ENCODE data around the gene SPPL2C. TPM values are rescaled to one million over a fixed set of nuclear protein-coding genes. Genes with fewer than 3 reads are reported as not detected.

Gene SPPL2C
- total RNA-seq, 1 donor from 2014 or later, result not detected

DNA sequence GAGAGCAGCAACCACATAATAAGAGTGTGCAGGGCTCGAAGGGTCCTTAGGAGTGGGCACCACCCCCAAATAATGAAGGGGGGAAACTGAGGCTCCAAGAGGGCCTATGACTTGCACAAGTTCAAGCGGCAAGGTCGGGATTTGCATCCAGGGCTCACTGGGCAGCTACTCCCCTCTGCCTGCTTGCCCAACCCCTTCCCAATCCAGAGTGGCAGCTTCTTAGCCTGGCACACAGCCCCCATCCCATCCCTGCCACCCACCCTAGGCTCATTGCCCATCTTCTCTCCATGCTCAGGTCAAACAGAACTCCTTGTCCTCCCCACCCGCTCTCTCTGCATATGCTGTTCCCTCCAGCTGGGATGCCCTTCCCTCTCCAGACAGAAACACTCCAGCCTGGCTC lies 2.4 kb downstream of the SPPL2C start:
- H3K36me3 ChIP-seq, result no peaks in the 10 kb centered on the region
- intact Hi-C loops (cut with micrococcal nuclease), result no loop called here
- H3K9me3 ChIP-seq (replicated peaks), result no peaks in the 10 kb centered on the region
- peaks cover 35% of the 10 kb centered on the region for H3K27me3 ChIP-seq (ENCODE audit: low read depth)
- TF ChIP-seq, protein P1, sequence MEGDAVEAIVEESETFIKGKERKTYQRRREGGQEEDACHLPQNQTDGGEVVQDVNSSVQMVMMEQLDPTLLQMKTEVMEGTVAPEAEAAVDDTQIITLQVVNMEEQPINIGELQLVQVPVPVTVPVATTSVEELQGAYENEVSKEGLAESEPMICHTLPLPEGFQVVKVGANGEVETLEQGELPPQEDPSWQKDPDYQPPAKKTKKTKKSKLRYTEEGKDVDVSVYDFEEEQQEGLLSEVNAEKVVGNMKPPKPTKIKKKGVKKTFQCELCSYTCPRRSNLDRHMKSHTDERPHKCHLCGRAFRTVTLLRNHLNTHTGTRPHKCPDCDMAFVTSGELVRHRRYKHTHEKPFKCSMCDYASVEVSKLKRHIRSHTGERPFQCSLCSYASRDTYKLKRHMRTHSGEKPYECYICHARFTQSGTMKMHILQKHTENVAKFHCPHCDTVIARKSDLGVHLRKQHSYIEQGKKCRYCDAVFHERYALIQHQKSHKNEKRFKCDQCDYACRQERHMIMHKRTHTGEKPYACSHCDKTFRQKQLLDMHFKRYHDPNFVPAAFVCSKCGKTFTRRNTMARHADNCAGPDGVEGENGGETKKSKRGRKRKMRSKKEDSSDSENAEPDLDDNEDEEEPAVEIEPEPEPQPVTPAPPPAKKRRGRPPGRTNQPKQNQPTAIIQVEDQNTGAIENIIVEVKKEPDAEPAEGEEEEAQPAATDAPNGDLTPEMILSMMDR (IDR thresholded peaks at IDR 0.05; ENCODE audit: borderline replicate concordance), result no peak
- H3K4me1 ChIP-seq, result peaks cover 5% of the 10 kb centered on the region
- no peak overlapping the region for H3K4me3 ChIP-seq
- H3K27ac ChIP-seq (replicated peaks), result no peak overlapping the region
- no peak for DNase-seq

DNA sequence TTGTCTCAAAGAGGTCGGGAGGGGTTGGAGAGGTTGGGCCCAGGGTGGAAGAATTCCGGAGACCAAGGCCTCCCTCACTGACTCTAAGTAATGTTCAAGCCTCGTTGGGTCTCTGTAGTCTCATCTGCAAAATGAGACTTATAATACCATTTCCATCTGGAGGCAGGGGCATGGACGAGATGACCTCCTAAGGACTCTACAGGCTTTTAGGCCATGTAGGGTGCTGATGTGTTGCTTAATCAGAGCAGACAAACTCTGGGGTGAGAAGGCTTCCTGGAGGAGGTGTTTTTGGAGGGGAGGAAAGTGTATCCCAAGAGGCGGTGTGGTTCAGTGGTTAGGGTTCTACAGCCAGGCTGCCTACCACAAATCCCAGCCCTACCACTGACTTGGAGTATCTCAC lies 3.1 kb downstream of the SPPL2C start:
- peaks cover 42% of the 10 kb centered on the region for H3K27me3 ChIP-seq (ENCODE audit: low read depth)
- intact Hi-C loops (cut with micrococcal nuclease), result no loop called here
- no peak overlapping the region for H3K27ac ChIP-seq (replicated peaks)
- H3K9me3 ChIP-seq (replicated peaks), result no peaks in the 10 kb centered on the region
- no peaks in the 10 kb centered on the region for H3K36me3 ChIP-seq
- DNase-seq, result no peak
- peaks cover 5% of the 10 kb centered on the region for H3K4me1 ChIP-seq
- H3K4me3 ChIP-seq, result no peak overlapping the region
- TF ChIP-seq, protein P1 (IDR thresholded peaks at IDR 0.05; ENCODE audit: borderline replicate concordance), result no peak

GRCh38 chr17:45848405-45848804 lies 3.7 kb downstream of the SPPL2C start:
- Histone ChIP-seq H3K9me3 (replicated peaks) (no peaks in the 10 kb centered on the region), H3K27ac (replicated peaks) (no peak overlapping the region)
- intact Hi-C loops (cut with micrococcal nuclease), result no loop called here

GRCh38 chr17:45848868-45849535 lies 4.3 kb downstream of the SPPL2C start:
- DNase-seq, result no peak
- Histone ChIP-seq H3K36me3 (no peaks in the 10 kb centered on the region), H3K27me3 (ENCODE audit: low read depth) (peaks cover 54% of the 10 kb centered on the region), H3K4me3 (no peak overlapping the region), H3K27ac (replicated peaks) (no peak overlapping the region), H3K4me1 (peaks cover 5% of the 10 kb centered on the region), H3K9me3 (replicated peaks) (no peaks in the 10 kb centered on the region)
- TF ChIP-seq, protein P1 (IDR thresholded peaks at IDR 0.05; ENCODE audit: borderline replicate concordance), result no peak
- intact Hi-C loops (cut with micrococcal nuclease), result no loop called here

More at GRCh38 chr17:45848405-45848804, 3.7 kb downstream of the SPPL2C start:
- H3K27me3 ChIP-seq (ENCODE audit: low read depth), result peaks cover 48% of the 10 kb centered on the region
- TF ChIP-seq, protein P1 (IDR thresholded peaks at IDR 0.05; ENCODE audit: borderline replicate concordance), result no peak
- H3K4me3 ChIP-seq, result no peak overlapping the region
- H3K36me3 ChIP-seq, result no peaks in the 10 kb centered on the region
- H3K4me1 ChIP-seq, result peaks cover 5% of the 10 kb centered on the region
- DNase-seq, result no peak

DNA sequence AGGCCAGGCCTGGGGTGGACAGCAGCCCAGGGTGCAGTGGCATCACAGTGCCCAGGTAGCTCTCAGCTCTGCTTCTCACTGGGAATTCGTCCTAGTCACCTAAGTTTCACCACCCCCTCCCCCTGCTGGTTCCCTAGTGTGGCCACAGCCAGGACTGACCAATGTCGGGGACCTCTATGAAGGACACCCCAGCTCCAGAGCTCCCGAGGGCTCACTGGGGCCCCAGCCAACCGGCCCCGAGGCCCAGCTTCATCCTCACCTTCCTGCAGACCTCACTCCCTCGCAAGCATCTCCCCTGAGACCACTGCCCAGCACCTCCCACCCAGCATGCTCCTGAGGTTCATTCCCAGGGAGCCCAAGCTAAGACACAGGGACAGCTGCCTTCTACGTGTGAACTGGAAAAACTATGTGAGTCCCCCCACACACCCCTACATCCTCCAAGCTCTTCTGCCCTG lies 4.9 kb downstream of the SPPL2C start:
- TF ChIP-seq, protein P1 (IDR thresholded peaks at IDR 0.05; ENCODE audit: borderline replicate concordance), result no peak
- no peaks in the 10 kb centered on the region for H3K9me3 ChIP-seq (replicated peaks)
- H3K27me3 ChIP-seq (ENCODE audit: low read depth), result peaks cover 54% of the 10 kb centered on the region
- peaks cover 5% of the 10 kb centered on the region for H3K4me1 ChIP-seq
- no peaks in the 10 kb centered on the region for H3K36me3 ChIP-seq
- no peak overlapping the region for H3K4me3 ChIP-seq
- H3K27ac ChIP-seq (replicated peaks), result no peak overlapping the region
- no peak for DNase-seq
- intact Hi-C loops (cut with micrococcal nuclease), result no loop called here
